ENCODE data around the gene CMTM2. TPM values are rescaled to one million over a fixed set of nuclear protein-coding genes. Genes with fewer than 3 reads are reported as not detected.

The CMTM2 gene
- total and polyA plus RNA-seq, 9 of the 15 experiments (the other 6 are each of a cell fraction or from before 2014, with no cell fraction given): not detected

DNA sequence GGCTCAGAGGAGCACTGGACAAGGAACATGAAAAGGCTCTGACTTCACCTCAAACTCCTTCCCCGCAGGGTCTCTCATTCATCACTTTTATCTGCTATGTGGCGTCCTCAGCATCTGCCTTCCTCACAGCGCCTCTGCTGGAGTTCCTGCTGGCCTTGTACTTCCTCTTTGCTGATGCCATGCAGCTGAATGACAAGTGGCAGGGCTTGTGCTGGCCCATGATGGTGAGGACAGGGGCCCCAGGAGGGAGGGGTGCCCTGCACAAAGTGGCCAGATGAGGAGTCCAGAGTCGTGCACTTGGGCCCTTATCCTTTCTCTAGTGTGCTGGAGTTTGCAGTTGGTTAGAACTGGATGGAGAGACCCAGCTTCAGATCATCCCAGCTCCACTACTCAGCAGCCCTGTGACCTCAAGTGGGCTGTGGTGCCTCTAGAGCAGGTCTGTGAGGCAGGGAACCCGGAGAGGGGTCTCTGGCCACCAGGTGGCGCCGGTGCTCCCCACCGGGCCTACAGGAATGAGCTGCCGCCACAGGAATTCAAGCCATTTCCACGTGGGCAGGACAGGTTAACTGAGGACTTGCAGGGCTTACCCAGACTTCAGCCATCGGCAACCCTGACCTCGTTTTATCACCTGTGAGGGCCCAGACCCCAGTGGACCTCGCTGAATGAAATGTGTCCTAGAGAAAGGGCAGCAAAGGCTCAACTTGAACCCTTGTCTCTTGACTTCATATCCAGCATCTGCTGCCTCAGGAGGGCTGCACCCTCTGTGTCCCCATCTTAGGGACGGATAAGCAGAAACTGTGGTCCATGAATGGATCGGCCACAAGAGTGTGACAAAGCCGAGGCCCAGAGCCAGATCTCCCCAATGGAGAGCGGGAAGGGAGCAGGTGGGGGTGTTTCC, 29.2 kb downstream of the CMTM2 start:
- FAIRE-seq: peak; percentile 94
- no peak overlapping the region for H3K4me2 ChIP-seq (ENCODE audit: insufficient read depth, low read length)
- TF ChIP-seq PTRF (tag; IDR thresholded peaks at IDR 0.05): 0 out of 2 replicates have a peak, but pooled peaks have one; percentile 52
- TF ChIP-seq ZNF584 (CRISPR knock-in tag; IDR thresholded peaks at IDR 0.05; ENCODE audit: low read depth): no peak
- TF ChIP-seq HDGF (IDR thresholded peaks at IDR 0.05): 0 out of 2 replicates have a peak, but pooled peaks have one; percentile 22
- TF ChIP-seq ZNF12 (CRISPR knock-in tag; IDR thresholded peaks at IDR 0.05): no peak
- TF ChIP-seq, protein P1, sequence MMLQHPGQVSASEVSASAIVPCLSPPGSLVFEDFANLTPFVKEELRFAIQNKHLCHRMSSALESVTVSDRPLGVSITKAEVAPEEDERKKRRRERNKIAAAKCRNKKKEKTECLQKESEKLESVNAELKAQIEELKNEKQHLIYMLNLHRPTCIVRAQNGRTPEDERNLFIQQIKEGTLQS (IDR thresholded peaks at IDR 0.05): no peak
- TF ChIP-seq, protein P1 (CRISPR knock-in tag; conservative IDR thresholded peaks at IDR 0.05): no peak
- no peak for TF ChIP-seq BCOR (IDR thresholded peaks at IDR 0.05)
- TF ChIP-seq ARHGAP35 (IDR thresholded peaks at IDR 0.05; ENCODE audit: partially characterized antibody): no peak
- TF ChIP-seq EGR1 (conservative IDR thresholded peaks at IDR 0.05): no peak
- TF ChIP-seq, protein P2, sequence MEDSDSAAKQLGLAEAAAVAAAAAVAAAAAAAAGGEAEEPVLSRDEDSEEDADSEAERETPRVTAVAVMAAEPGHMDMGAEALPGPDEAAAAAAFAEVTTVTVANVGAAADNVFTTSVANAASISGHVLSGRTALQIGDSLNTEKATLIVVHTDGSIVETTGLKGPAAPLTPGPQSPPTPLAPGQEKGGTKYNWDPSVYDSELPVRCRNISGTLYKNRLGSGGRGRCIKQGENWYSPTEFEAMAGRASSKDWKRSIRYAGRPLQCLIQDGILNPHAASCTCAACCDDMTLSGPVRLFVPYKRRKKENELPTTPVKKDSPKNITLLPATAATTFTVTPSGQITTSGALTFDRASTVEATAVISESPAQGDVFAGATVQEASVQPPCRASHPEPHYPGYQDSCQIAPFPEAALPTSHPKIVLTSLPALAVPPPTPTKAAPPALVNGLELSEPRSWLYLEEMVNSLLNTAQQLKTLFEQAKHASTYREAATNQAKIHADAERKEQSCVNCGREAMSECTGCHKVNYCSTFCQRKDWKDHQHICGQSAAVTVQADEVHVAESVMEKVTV (CRISPR knock-in tag; IDR thresholded peaks at IDR 0.05): peak; percentile 54
- no peak for TF ChIP-seq ZNF444 (CRISPR knock-in tag; IDR thresholded peaks at IDR 0.05)
- TF ChIP-seq, protein P3, sequence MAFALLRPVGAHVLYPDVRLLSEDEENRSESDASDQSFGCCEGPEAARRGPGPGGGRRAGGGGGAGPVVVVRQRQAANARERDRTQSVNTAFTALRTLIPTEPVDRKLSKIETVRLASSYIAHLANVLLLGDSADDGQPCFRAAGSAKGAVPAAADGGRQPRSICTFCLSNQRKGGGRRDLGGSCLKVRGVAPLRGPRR (CRISPR knock-in tag; IDR thresholded peaks at IDR 0.05): no peak
- TF ChIP-seq RCOR1 (IDR thresholded peaks at IDR 0.05; ENCODE audit: borderline replicate concordance in 1 of 2, low read depth in 2 of 2, low read length in 2 of 2): peak in 1 of 2 experiments; percentile 24; a peak in 1 of 4 replicates
- TF ChIP-seq ZNF507 (tag; conservative IDR thresholded peaks at IDR 0.05): no peak
- peak; percentile 56; the same call in 1 of the 2 replicates for TF ChIP-seq SMAD4 (CRISPR knock-in tag; conservative IDR thresholded peaks at IDR 0.05)
- TF ChIP-seq JUNB (CRISPR knock-in tag; conservative IDR thresholded peaks at IDR 0.05): no peak
- TF ChIP-seq, protein P4, sequence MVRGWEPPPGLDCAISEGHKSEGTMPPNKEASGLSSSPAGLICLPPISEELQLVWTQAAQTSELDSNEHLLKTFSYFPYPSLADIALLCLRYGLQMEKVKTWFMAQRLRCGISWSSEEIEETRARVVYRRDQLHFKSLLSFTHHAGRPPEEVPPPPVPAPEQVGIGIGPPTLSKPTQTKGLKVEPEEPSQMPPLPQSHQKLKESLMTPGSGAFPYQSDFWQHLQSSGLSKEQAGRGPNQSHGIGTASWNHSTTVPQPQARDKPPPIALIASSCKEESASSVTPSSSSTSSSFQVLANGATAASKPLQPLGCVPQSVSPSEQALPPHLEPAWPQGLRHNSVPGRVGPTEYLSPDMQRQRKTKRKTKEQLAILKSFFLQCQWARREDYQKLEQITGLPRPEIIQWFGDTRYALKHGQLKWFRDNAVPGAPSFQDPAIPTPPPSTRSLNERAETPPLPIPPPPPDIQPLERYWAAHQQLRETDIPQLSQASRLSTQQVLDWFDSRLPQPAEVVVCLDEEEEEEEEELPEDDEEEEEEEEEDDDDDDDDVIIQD (CRISPR knock-in tag; IDR thresholded peaks at IDR 0.05): no peak

More for the DNA sequence above, 29.2 kb downstream of the CMTM2 start:
- peak overlapping the region; percentile 54 for H2AFZ ChIP-seq (ENCODE audit: low read depth, low read length)
- H3K79me2 ChIP-seq (ENCODE audit: control insufficient read depth, insufficient read depth, low read length): peaks cover 17% of the 10 kb centered on the region
- H3K9me3 ChIP-seq (replicated peaks; ENCODE audit: control insufficient read depth, insufficient read depth, low read depth, low read length): no peaks in the 10 kb centered on the region
- intact Hi-C loops (cut with micrococcal nuclease) (loop anchor here (1.0 to 5.0 kb wide), 5 partner anchors 42 to 260 kb away; no protein-coding TSS in a partner anchor), in situ Hi-C loops (cut with MboI) (loop anchor here (5.0 kb wide), 1 partner anchor 259 kb away; no protein-coding TSS in a partner anchor)
- H3K9me1 ChIP-seq (ENCODE audit: control insufficient read depth, insufficient read depth, low read length): no peaks in the 10 kb centered on the region
- peak; percentile 74 for ATAC-seq
- H3K9ac ChIP-seq (ENCODE audit: insufficient read depth in 1 of 2, low read depth in 2 of 2, low read length in 2 of 2): peak overlapping the region; percentile 2 to 11; a peak in 3 of 4 replicates
- H3K27me3 ChIP-seq (ENCODE audit: control insufficient read depth in 2 of 2, insufficient read depth in 2 of 2, low read length in 2 of 2): no peaks in the 10 kb centered on the region
- WGBS (ENCODE audit: insufficient coverage, low coverage, missing lambda C conversion rate): 23% methylated on average over 17 of the region's 17 CpGs
- BruUV-seq (replicated peaks): no TSS peak
- peaks cover 62% of the 10 kb centered on the region; the same call in 2 of the 3 replicates for H3K36me3 ChIP-seq (ENCODE audit: control insufficient read depth, insufficient read depth, low read length)
- POLR2A ChIA-PET: interaction anchor here (0.6 to 2.9 kb wide), 9 partner anchors 8 to 452 kb away, joined by 3 to 31 read pairs (median 3); no protein-coding TSS in a partner anchor
- H3K27ac ChIP-seq (ENCODE audit: extremely low read depth, low read depth, low read length): peak overlapping the region; percentile 33
- peak; percentile 83 to 91 (median 87) for DNase-seq (ENCODE audit: extremely low read depth in 1 of 4, low spot score in 3 of 4)
- CTCF ChIA-PET (ENCODE audit: low intra/inter-chr PET ratio): interaction anchor here (0.7 to 2.4 kb wide), 6 partner anchors 44 to 320 kb away, joined by 3 to 9 read pairs (median 3); partner anchors contain the start of gene DYNC1LI2
- H4K20me1 ChIP-seq (replicated peaks; ENCODE audit: control insufficient read depth, insufficient read depth, low read length): peaks cover 4% of the 10 kb centered on the region; the same call in 1 of the 2 replicates
- no peak overlapping the region for H3K4me3 ChIP-seq
- H3K4me1 ChIP-seq (replicated peaks in 1 of 2; ENCODE audit: control insufficient read depth in 2 of 2, insufficient read depth in 2 of 2, low read length in 2 of 2): peaks cover 24 to 51% of the 10 kb centered on the region in 2 experiments

Measured in K562 (cell line).